ENCODE results near the gene ARL13B. TPM values are rescaled to one million over a fixed set of nuclear protein-coding genes. Genes with fewer than 3 reads are reported as not detected.

The ARL13B gene
- total and polyA plus RNA-seq, 2 of the 8 experiments (the other 6 are each of a cell fraction or from before 2014, with no cell fraction given): 1.5 to 12.7 TPM

DNA sequence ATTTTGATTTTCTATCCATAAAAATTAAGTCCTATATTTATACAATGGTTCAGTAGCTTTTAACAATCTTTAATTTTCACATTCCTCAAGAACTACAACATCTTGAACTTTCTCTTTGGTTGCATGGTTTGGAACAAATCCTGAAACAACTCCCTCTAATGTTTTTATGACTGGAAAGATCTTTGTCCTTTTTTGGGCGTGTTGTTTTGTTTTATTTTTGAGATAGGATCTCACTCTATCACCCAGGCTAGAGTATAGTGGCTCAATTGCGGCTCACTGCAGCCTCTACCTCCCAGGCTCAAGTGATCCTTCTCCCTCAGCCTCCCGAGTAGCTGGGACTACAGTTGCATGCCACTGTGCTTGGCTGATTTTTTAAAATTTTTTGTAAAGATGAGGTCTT lies 44.4 kb downstream of the ARL13B start (continued):
- TF ChIP-seq, protein P1, sequence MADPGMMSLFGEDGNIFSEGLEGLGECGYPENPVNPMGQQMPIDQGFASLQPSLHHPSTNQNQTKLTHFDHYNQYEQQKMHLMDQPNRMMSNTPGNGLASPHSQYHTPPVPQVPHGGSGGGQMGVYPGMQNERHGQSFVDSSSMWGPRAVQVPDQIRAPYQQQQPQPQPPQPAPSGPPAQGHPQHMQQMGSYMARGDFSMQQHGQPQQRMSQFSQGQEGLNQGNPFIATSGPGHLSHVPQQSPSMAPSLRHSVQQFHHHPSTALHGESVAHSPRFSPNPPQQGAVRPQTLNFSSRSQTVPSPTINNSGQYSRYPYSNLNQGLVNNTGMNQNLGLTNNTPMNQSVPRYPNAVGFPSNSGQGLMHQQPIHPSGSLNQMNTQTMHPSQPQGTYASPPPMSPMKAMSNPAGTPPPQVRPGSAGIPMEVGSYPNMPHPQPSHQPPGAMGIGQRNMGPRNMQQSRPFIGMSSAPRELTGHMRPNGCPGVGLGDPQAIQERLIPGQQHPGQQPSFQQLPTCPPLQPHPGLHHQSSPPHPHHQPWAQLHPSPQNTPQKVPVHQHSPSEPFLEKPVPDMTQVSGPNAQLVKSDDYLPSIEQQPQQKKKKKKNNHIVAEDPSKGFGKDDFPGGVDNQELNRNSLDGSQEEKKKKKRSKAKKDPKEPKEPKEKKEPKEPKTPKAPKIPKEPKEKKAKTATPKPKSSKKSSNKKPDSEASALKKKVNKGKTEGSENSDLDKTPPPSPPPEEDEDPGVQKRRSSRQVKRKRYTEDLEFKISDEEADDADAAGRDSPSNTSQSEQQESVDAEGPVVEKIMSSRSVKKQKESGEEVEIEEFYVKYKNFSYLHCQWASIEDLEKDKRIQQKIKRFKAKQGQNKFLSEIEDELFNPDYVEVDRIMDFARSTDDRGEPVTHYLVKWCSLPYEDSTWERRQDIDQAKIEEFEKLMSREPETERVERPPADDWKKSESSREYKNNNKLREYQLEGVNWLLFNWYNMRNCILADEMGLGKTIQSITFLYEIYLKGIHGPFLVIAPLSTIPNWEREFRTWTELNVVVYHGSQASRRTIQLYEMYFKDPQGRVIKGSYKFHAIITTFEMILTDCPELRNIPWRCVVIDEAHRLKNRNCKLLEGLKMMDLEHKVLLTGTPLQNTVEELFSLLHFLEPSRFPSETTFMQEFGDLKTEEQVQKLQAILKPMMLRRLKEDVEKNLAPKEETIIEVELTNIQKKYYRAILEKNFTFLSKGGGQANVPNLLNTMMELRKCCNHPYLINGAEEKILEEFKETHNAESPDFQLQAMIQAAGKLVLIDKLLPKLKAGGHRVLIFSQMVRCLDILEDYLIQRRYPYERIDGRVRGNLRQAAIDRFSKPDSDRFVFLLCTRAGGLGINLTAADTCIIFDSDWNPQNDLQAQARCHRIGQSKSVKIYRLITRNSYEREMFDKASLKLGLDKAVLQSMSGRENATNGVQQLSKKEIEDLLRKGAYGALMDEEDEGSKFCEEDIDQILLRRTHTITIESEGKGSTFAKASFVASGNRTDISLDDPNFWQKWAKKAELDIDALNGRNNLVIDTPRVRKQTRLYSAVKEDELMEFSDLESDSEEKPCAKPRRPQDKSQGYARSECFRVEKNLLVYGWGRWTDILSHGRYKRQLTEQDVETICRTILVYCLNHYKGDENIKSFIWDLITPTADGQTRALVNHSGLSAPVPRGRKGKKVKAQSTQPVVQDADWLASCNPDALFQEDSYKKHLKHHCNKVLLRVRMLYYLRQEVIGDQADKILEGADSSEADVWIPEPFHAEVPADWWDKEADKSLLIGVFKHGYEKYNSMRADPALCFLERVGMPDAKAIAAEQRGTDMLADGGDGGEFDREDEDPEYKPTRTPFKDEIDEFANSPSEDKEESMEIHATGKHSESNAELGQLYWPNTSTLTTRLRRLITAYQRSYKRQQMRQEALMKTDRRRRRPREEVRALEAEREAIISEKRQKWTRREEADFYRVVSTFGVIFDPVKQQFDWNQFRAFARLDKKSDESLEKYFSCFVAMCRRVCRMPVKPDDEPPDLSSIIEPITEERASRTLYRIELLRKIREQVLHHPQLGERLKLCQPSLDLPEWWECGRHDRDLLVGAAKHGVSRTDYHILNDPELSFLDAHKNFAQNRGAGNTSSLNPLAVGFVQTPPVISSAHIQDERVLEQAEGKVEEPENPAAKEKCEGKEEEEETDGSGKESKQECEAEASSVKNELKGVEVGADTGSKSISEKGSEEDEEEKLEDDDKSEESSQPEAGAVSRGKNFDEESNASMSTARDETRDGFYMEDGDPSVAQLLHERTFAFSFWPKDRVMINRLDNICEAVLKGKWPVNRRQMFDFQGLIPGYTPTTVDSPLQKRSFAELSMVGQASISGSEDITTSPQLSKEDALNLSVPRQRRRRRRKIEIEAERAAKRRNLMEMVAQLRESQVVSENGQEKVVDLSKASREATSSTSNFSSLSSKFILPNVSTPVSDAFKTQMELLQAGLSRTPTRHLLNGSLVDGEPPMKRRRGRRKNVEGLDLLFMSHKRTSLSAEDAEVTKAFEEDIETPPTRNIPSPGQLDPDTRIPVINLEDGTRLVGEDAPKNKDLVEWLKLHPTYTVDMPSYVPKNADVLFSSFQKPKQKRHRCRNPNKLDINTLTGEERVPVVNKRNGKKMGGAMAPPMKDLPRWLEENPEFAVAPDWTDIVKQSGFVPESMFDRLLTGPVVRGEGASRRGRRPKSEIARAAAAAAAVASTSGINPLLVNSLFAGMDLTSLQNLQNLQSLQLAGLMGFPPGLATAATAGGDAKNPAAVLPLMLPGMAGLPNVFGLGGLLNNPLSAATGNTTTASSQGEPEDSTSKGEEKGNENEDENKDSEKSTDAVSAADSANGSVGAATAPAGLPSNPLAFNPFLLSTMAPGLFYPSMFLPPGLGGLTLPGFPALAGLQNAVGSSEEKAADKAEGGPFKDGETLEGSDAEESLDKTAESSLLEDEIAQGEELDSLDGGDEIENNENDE (IDR thresholded peaks at IDR 0.05; ENCODE audit: insufficient replicate concordance, low read length): no peak
- TF ChIP-seq ZNF274 (IDR thresholded peaks at IDR 0.05; ENCODE audit: borderline replicate concordance, extremely low read depth, low read length) (no peak), RNF2 (IDR thresholded peaks at IDR 0.05; ENCODE audit: borderline replicate concordance, low read depth, low read length, missing control alignments, poor library complexity, severe bottlenecking) (no peak), EGR1 (IDR thresholded peaks at IDR 0.05; ENCODE audit: borderline replicate concordance, low read depth, low read length) (no peak), SUZ12 (IDR thresholded peaks at IDR 0.05; ENCODE audit: low read length) (no peak), TEAD4 (IDR thresholded peaks at IDR 0.05; ENCODE audit: low read depth, low read length) (no peak), BRCA1 (IDR thresholded peaks at IDR 0.05; ENCODE audit: low read depth, low read length) (no peak), RBBP5 (IDR thresholded peaks at IDR 0.05; ENCODE audit: borderline replicate concordance, low read depth, low read length) (no peak), GTF2F1 (IDR thresholded peaks at IDR 0.05; ENCODE audit: borderline replicate concordance, low read depth, low read length) (no peak)
- TF ChIP-seq, protein P2, sequence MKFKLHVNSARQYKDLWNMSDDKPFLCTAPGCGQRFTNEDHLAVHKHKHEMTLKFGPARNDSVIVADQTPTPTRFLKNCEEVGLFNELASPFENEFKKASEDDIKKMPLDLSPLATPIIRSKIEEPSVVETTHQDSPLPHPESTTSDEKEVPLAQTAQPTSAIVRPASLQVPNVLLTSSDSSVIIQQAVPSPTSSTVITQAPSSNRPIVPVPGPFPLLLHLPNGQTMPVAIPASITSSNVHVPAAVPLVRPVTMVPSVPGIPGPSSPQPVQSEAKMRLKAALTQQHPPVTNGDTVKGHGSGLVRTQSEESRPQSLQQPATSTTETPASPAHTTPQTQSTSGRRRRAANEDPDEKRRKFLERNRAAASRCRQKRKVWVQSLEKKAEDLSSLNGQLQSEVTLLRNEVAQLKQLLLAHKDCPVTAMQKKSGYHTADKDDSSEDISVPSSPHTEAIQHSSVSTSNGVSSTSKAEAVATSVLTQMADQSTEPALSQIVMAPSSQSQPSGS (IDR thresholded peaks at IDR 0.05; ENCODE audit: low read length): no peak
